ENCODE measurements around the gene ACTRT2. TPM values are rescaled to one million over a fixed set of nuclear protein-coding genes. Genes with fewer than 3 reads are reported as not detected.

Gene ACTRT2
- total RNA-seq, 1 donor from 2014 or later, result not detected

- TF ChIP-seq CTCF (conservative IDR thresholded peaks at IDR 0.05), result peak; percentile 76
- no peak overlapping the region for H3K27ac Mint-ChIP-seq
- no peaks in the 10 kb centered on the region for H3K36me3 Mint-ChIP-seq
- peak overlapping the region; percentile 80 for H3K4me3 Mint-ChIP-seq
- peaks cover 53% of the 10 kb centered on the region for H3K27me3 Mint-ChIP-seq
- H3K9me3 Mint-ChIP-seq, result no peaks in the 10 kb centered on the region
- no peak for DNase-seq (ENCODE audit: extremely low spot score, unreplicated experiment)
- H3K4me1 Mint-ChIP-seq (ENCODE audit: unreplicated experiment), result peaks cover 2% of the 10 kb centered on the region
These were observed 45.0 kb downstream of the ACTRT2 start for GRCh38 chr1:3066250-3066711.

- H3K27ac Mint-ChIP-seq, result no peak overlapping the region
- peak overlapping the region; percentile 80 for H3K4me3 Mint-ChIP-seq
- no peak for TF ChIP-seq CTCF (conservative IDR thresholded peaks at IDR 0.05)
- DNase-seq (ENCODE audit: extremely low spot score, unreplicated experiment), result no peak
- no peaks in the 10 kb centered on the region for H3K4me1 Mint-ChIP-seq (ENCODE audit: unreplicated experiment)
- H3K9me3 Mint-ChIP-seq, result no peaks in the 10 kb centered on the region
- H3K27me3 Mint-ChIP-seq, result peaks cover 55% of the 10 kb centered on the region
- H3K36me3 Mint-ChIP-seq, result no peaks in the 10 kb centered on the region
These were observed 45.6 kb downstream of the ACTRT2 start for GRCh38 chr1:3066826-3067225.

- TF ChIP-seq CTCF (conservative IDR thresholded peaks at IDR 0.05), result no peak
- no peak for DNase-seq (ENCODE audit: extremely low spot score, unreplicated experiment)
- Mint-ChIP-seq H3K4me1 (ENCODE audit: unreplicated experiment) (no peaks in the 10 kb centered on the region), H3K4me3 (peak overlapping the region; percentile 80), H3K27ac (no peak overlapping the region), H3K36me3 (no peaks in the 10 kb centered on the region), H3K27me3 (peaks cover 57% of the 10 kb centered on the region), H3K9me3 (no peaks in the 10 kb centered on the region)
These were observed 46.0 kb downstream of the ACTRT2 start for GRCh38 chr1:3067301-3067670.

- Mint-ChIP-seq H3K27ac (no peak overlapping the region), H3K9me3 (no peaks in the 10 kb centered on the region), H3K4me1 (ENCODE audit: unreplicated experiment) (no peaks in the 10 kb centered on the region), H3K27me3 (peaks cover 55% of the 10 kb centered on the region), H3K36me3 (no peaks in the 10 kb centered on the region), H3K4me3 (peak overlapping the region; percentile 80)
- DNase-seq (ENCODE audit: extremely low spot score, unreplicated experiment), result no peak
- no peak for TF ChIP-seq CTCF (conservative IDR thresholded peaks at IDR 0.05)
These were observed 46.6 kb downstream of the ACTRT2 start for GRCh38 chr1:3067671-3068563.

GRCh38 chr1:3068564-3069431, 47.5 kb downstream of the ACTRT2 start, which contains the start of gene PRDM16:
TSS of gene PRDM16 (plus strand) at chr1:3069203. CDS start at chr1:3069260, 57 bp downstream.
- Mint-ChIP-seq H3K4me3 (peak within 1 kb of the TSS; percentile 97), H3K27ac (no peak within 1 kb of the TSS), H3K27me3 (peaks cover 57% of the 10 kb centered on the region), H3K36me3 (no peaks in the 10 kb centered on the region), H3K4me1 (ENCODE audit: unreplicated experiment) (no peaks in the 10 kb centered on the region), H3K9me3 (no peaks in the 10 kb centered on the region)
- DNase-seq (ENCODE audit: extremely low spot score, unreplicated experiment), result no peak
- TF ChIP-seq CTCF (conservative IDR thresholded peaks at IDR 0.05), result no peak

Measured in type B pancreatic cell (in vitro differentiated cells).